ENCODE results near the gene GRHPR. TPM values are rescaled to one million over a fixed set of nuclear protein-coding genes. Genes with fewer than 3 reads are reported as not detected.
A peak's percentile ranks its signal among the peaks of the same experiment; 100 is the strongest.
"Not testable (repeated sequence)": the region's sequence is repeated elsewhere in the genome, so short reads cannot be mapped to it uniquely, and the experiment has no call there.

Gene GRHPR
- polyA plus RNA-seq, 1 donor from 2014 or later = 84.6 TPM

- Mint-ChIP-seq H3K4me3 (peak overlapping the region; percentile 88 to 98 (median 96)), H3K27ac (peak overlapping the region; percentile 91 to 99 (median 93)), H3K9me3 (no peaks in the 10 kb centered on the region), H3K4me1 (peaks cover 21 to 31% (median 21%) of the 10 kb centered on the region in 3 donors), H3K27me3 (no peaks in the 10 kb centered on the region), H3K36me3 (no peaks in the 10 kb centered on the region)
Measured at GRCh38 chr9:37464006-37464405, 41.5 kb downstream of the GRHPR start.

GRCh38 chr9:37464426-37465248 is 42.1 kb downstream of the GRHPR start:
- Mint-ChIP-seq H3K27ac (peak overlapping the region; percentile 91 to 99 (median 93)), H3K27me3 (no peaks in the 10 kb centered on the region), H3K4me3 (peak overlapping the region; percentile 88 to 98 (median 96)), H3K4me1 (peaks cover 21 to 31% (median 21%) of the 10 kb centered on the region in 3 donors), H3K9me3 (no peaks in the 10 kb centered on the region), H3K36me3 (no peaks in the 10 kb centered on the region)

- Mint-ChIP-seq H3K9me3 (no peaks in the 10 kb centered on the region), H3K27ac (peak within 1 kb of the TSS; percentile 91 to 99 (median 93)), H3K27me3 (no peaks in the 10 kb centered on the region), H3K36me3 (no peaks in the 10 kb centered on the region), H3K4me1 (peaks cover 21 to 31% (median 21%) of the 10 kb centered on the region in 3 donors), H3K4me3 (peak within 1 kb of the TSS; percentile 88 to 98 (median 96))
Measured at GRCh38 chr9:37465249-37466036, 42.9 kb downstream of the GRHPR start, which contains the start of gene ZBTB5. Gene ZBTB5, minus strand, starts transcription at chr9:37465450. Its CDS starts 22,899 bp downstream, at chr9:37442551.

DNA sequence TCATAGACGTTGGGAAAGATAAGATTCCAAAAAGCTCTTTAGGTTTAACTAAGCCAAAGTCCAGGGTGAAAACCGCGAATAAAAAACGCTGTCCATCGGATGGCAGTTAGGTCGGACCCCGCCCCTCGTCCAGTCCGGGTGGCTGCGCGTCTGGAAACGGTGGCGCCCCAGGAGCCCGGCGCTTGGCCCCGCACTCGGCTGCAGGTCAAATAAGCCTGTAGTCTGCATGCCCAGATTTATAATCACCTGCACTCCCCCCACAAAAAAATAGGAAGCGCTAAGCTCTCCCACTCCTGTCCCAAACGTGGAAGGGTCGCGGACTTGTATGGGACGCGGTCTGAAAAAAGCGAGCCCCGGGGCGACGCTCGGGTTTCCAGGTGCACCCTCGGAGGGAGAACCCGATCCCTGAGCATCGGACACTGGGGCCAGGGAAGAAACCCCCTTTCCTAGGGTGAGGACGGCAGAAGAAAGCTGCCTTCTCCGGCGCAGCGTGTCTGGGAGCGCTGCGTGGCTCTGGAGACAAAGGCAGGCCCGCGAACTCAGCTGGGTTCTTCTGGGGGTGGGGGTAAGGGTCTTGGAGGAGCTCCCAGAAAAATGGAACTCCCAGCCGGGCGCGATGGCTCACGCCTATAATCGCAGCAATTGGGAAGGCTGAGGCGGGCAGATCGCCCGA is 43.7 kb downstream of the GRHPR start:
- peak overlapping the region; percentile 91 to 99 (median 93) for H3K27ac Mint-ChIP-seq
- no peaks in the 10 kb centered on the region for H3K9me3 Mint-ChIP-seq
- peaks cover 20 to 31% (median 21%) of the 10 kb centered on the region in 3 donors for H3K4me1 Mint-ChIP-seq
- H3K27me3 Mint-ChIP-seq = no peaks in the 10 kb centered on the region
- H3K36me3 Mint-ChIP-seq = no peaks in the 10 kb centered on the region
- peak overlapping the region; percentile 88 to 98 (median 96) for H3K4me3 Mint-ChIP-seq

DNA sequence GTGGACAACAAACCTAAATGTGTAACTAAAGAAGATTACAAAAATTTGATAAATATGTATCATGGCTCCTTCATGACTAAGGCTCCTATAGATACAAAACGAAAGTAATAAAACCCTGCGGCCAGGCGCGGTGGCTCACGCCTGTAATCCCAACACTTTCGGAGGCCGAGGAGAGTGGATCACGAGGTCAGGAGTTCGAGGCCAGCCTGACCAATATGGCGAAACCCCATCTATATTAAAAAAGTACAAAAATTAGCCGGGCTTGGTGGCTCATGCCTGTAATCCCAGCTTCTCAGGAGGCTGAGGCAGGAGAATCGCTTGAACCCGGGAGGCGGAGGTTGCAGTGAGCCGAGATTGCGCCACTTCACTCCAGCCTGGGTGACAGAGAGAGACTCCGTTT is 45.0 kb downstream of the GRHPR start:
- H3K9me3 Mint-ChIP-seq, H3K36me3 Mint-ChIP-seq, H3K27ac Mint-ChIP-seq, H3K27me3 Mint-ChIP-seq: not testable (repeated sequence)
- Mint-ChIP-seq H3K4me3 (peak overlapping the region in 1 of 4 donors; percentile 88), H3K4me1 (peaks cover 24 to 30% (median 25%) of the 10 kb centered on the region in 3 donors)

- no peaks in the 10 kb centered on the region for H3K36me3 Mint-ChIP-seq
- no peak overlapping the region for H3K27ac Mint-ChIP-seq
- peaks cover 2% of the 10 kb centered on the region for H3K27me3 Mint-ChIP-seq
- H3K4me3 Mint-ChIP-seq = peak overlapping the region in 1 of 4 donors; percentile 23
- H3K4me1 Mint-ChIP-seq = peaks cover 14 to 19% (median 17%) of the 10 kb centered on the region in 3 donors
- H3K9me3 Mint-ChIP-seq = no peaks in the 10 kb centered on the region
Measured at GRCh38 chr9:37468620-37469019, 46.1 kb downstream of the GRHPR start.

DNA sequence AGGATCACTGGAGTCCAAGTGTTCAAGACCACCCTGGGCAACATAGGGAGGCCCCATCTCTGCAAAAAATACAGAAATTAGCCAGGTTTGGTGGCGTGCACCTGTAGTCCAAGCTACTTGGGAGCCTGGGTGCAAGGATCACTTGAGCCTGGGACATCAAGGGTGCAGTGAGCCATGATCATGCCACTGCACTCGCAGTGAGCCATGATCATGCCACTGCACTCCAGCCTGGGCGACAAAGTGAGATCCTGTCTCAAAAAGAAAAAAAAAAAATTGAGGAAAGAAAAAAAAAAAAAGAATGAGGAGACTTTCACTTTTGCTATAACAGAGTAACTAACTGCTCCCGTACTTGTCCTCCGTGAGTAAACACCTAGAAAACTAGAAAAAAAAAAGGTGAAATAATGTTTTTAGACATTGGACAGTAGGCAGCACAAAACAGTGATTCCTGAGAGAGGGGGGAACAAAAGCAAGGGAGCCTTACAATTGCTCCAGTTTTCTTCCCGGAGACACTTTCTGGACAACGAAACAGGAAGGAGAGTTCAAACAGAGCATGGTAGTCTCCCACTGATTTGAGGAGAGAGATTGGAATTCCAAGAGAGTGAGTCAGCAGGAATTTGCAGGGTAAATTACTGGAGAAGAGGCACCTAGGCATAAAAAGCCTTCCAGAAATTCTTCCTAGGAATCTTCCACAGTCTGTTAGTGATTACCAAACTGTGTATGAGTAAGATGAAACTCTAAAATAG is 49.6 kb downstream of the GRHPR start:
- H3K4me3 Mint-ChIP-seq = peak overlapping the region; percentile 26 to 88 (median 60)
- H3K27ac Mint-ChIP-seq = peak overlapping the region in 2 of 3 donors; percentile 10 to 12
- H3K9me3 Mint-ChIP-seq = no peaks in the 10 kb centered on the region
- no peaks in the 10 kb centered on the region for H3K36me3 Mint-ChIP-seq
- peaks cover 4 to 9% (median 5%) of the 10 kb centered on the region in 3 donors for H3K4me1 Mint-ChIP-seq
- peaks cover 2% of the 10 kb centered on the region for H3K27me3 Mint-ChIP-seq

- Mint-ChIP-seq H3K4me1 (peaks cover 11 to 24% (median 17%) of the 10 kb centered on the region in 3 donors), H3K27ac (peak overlapping the region in 1 of 3 donors; percentile 39)
- not testable (repeated sequence) for H3K9me3 Mint-ChIP-seq, H3K4me3 Mint-ChIP-seq, H3K36me3 Mint-ChIP-seq, H3K27me3 Mint-ChIP-seq
Measured at GRCh38 chr9:37473982-37474381, 51.5 kb downstream of the GRHPR start.

- no peak overlapping the region for H3K4me3 Mint-ChIP-seq
- no peaks in the 10 kb centered on the region for H3K36me3 Mint-ChIP-seq
- no peaks in the 10 kb centered on the region for H3K9me3 Mint-ChIP-seq
- peaks cover 11 to 24% (median 17%) of the 10 kb centered on the region in 3 donors for H3K4me1 Mint-ChIP-seq
- H3K27me3 Mint-ChIP-seq = peaks cover 2% of the 10 kb centered on the region
- no peak overlapping the region for H3K27ac Mint-ChIP-seq
Measured at GRCh38 chr9:37474438-37474837, 51.9 kb downstream of the GRHPR start.

- Mint-ChIP-seq H3K27me3 (peaks cover 7% of the 10 kb centered on the region), H3K4me3 (no peak overlapping the region), H3K9me3 (no peaks in the 10 kb centered on the region), H3K27ac (no peak overlapping the region), H3K4me1 (peaks cover 11 to 21% (median 19%) of the 10 kb centered on the region in 3 donors), H3K36me3 (no peaks in the 10 kb centered on the region)
Measured at GRCh38 chr9:37476930-37477329, 54.4 kb downstream of the GRHPR start.

DNA sequence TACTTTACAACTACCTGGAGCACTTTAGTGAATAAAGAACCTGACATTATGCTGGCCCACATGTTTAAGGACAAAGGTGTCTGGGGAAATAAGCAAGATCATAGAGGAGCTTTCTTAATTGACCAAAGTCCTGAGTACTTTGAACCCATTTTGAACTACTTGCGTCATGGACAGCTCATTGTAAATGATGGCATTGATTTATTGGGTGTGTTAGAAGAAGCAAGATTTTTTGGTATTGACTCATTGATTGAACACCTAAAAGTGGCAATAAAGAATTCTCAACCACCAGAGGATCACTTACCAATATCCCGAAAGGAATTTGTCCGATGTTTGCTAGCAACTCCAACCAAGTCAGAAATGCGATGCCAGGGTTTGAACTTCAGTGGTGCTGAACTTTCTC is 54.9 kb downstream of the GRHPR start:
- peak overlapping the region in 1 of 3 donors; percentile 7 for H3K27ac Mint-ChIP-seq
- not testable (repeated sequence) for H3K27me3 Mint-ChIP-seq, H3K9me3 Mint-ChIP-seq, H3K36me3 Mint-ChIP-seq, H3K4me3 Mint-ChIP-seq
- peaks cover 7 to 16% (median 14%) of the 10 kb centered on the region in 3 donors for H3K4me1 Mint-ChIP-seq

- H3K27ac Mint-ChIP-seq = peak overlapping the region in 1 of 3 donors; percentile 7
- not testable (repeated sequence) for H3K36me3 Mint-ChIP-seq, H3K9me3 Mint-ChIP-seq, H3K27me3 Mint-ChIP-seq
- H3K4me3 Mint-ChIP-seq = peak overlapping the region in 3 of 4 donors; percentile 0 to 38 (median 6)
- peaks cover 7 to 15% (median 14%) of the 10 kb centered on the region in 3 donors for H3K4me1 Mint-ChIP-seq
Measured at GRCh38 chr9:37477987-37478619, 55.6 kb downstream of the GRHPR start.

- Mint-ChIP-seq H3K27ac (no peak overlapping the region), H3K4me1 (peaks cover 12 to 22% (median 19%) of the 10 kb centered on the region in 3 donors), H3K4me3 (no peak overlapping the region)
Measured at GRCh38 chr9:37480759-37481158, 58.3 kb downstream of the GRHPR start.

More at GRCh38 chr9:37480759-37481158, 58.3 kb downstream of the GRHPR start:
- H3K9me3 Mint-ChIP-seq = no peaks in the 10 kb centered on the region
- no peaks in the 10 kb centered on the region for H3K36me3 Mint-ChIP-seq
- peaks cover 5% of the 10 kb centered on the region for H3K27me3 Mint-ChIP-seq
